HepG2 (cell line): ENCODE results near the gene SLC38A3. TPM values are rescaled to one million over a fixed set of nuclear protein-coding genes. Genes with fewer than 3 reads are reported as not detected.

ENCODE experiments used
- NONO ChIP-seq, 2 experiments: fragments of 450-650 bp in 1 of 2; sonication (generic) in 1 of 2; formaldehyde crosslinking in 1 of 2; IDR thresholded peaks in 1 of 2; conservative IDR thresholded peaks in 1 of 2; 2 replicates each; pipeline versions ENCODE4 v1.6.1 to v1.8.0; 2017 to 2022; ENCODE audit warnings: mild to moderate bottlenecking in 1 of 2, missing genetic modification reagents in 1 of 2, moderate library complexity in 1 of 2
- ZNF747 ChIP-seq: sonication (generic); formaldehyde crosslinking; IDR thresholded peaks from 2 replicates; pipeline ENCODE4 v1.8.1; 2023; ENCODE audit warnings: missing genetic modification reagents, mild to moderate bottlenecking, borderline replicate concordance
- polyA plus RNA-seq, 8 experiments: library from polyadenylated mRNA; depleted of rRNA in 3 of 8; stranded (reverse) in 7 of 8; unstranded in 1 of 8; fragments of >200 nt; fragmentation: Illumina TruSeq in 4 of 8; extraction: Trizol in 4 of 8; gene quantifications; 2 replicates each; pipeline versions ENCODE4 v1.2.1 to v1.2.3, GENCODE V29; 2011 to 2016; ENCODE audit warnings: low read depth in 4 of 8, missing spikeins in 1 of 8, mixed read lengths in 1 of 8; ENCODE audit not compliant: insufficient read depth in 1 of 8
- total RNA-seq, 5 experiments: library from RNA; depleted of rRNA; stranded (reverse); fragments of >200 nt; fragmentation: Illumina TruSeq; extraction: Trizol; gene quantifications; 2 replicates each; pipeline ENCODE4 v1.2.3, GENCODE V29; 2016; ENCODE audit warnings: low read depth in 1 of 5
- TF ChIP-seq, protein P1 (sequence below): fragments of 450-650 bp; IDR thresholded peaks from 2 replicates; pipeline ENCODE4 v1.6.1; 2016
- TF ChIP-seq, protein P2 (sequence below): sonication (generic); formaldehyde crosslinking; IDR thresholded peaks from 2 replicates; pipeline ENCODE4 v1.4.0; 2020; ENCODE audit warnings: missing genetic modification reagents, borderline replicate concordance
- TF ChIP-seq, protein P3 (sequence below): conservative IDR thresholded peaks from 2 replicates; pipeline ENCODE4 v1.6.1; 2018; ENCODE audit warnings: missing genetic modification reagents
- TF ChIP-seq, protein P4 (sequence below): sonication (generic); formaldehyde crosslinking; IDR thresholded peaks from 2 replicates; pipeline ENCODE4 v1.5.0; 2020; ENCODE audit warnings: mild to moderate bottlenecking, missing genetic modification reagents, moderate library complexity

Gene SLC38A3
- total and polyA plus RNA-seq, 2 of the 13 experiments (the other 11 are each of a cell fraction or from before 2014, with no cell fraction given): 29.8 to 164 TPM

DNA sequence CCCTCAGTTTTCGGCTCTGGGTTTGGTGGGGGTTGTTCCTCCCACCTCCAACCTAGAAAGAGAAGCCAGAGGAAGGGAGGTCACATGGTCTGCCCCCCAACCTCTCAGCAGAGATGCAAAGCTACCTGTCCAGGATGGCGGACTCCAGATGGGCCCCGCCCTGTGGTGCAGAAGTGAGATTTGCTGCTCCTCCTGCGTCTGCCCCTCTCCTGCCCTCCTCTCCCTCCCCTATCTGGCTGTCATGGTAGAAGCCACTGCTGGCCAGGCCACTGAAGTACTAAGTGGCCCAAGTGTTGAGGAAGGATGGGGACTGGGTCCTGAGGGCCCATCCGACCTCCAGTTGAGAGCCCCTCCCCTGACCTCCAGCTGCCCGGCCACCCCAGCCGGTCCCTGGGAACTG is 61.8 kb downstream of the SLC38A3 start (continued):
- TF ChIP-seq, protein P1, sequence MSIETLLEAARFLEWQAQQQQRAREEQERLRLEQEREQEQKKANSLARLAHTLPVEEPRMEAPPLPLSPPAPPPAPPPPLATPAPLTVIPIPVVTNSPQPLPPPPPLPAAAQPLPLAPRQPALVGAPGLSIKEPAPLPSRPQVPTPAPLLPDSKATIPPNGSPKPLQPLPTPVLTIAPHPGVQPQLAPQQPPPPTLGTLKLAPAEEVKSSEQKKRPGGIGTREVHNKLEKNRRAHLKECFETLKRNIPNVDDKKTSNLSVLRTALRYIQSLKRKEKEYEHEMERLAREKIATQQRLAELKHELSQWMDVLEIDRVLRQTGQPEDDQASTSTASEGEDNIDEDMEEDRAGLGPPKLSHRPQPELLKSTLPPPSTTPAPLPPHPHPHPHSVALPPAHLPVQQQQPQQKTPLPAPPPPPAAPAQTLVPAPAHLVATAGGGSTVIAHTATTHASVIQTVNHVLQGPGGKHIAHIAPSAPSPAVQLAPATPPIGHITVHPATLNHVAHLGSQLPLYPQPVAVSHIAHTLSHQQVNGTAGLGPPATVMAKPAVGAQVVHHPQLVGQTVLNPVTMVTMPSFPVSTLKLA: no peak
- TF ChIP-seq, protein P2, sequence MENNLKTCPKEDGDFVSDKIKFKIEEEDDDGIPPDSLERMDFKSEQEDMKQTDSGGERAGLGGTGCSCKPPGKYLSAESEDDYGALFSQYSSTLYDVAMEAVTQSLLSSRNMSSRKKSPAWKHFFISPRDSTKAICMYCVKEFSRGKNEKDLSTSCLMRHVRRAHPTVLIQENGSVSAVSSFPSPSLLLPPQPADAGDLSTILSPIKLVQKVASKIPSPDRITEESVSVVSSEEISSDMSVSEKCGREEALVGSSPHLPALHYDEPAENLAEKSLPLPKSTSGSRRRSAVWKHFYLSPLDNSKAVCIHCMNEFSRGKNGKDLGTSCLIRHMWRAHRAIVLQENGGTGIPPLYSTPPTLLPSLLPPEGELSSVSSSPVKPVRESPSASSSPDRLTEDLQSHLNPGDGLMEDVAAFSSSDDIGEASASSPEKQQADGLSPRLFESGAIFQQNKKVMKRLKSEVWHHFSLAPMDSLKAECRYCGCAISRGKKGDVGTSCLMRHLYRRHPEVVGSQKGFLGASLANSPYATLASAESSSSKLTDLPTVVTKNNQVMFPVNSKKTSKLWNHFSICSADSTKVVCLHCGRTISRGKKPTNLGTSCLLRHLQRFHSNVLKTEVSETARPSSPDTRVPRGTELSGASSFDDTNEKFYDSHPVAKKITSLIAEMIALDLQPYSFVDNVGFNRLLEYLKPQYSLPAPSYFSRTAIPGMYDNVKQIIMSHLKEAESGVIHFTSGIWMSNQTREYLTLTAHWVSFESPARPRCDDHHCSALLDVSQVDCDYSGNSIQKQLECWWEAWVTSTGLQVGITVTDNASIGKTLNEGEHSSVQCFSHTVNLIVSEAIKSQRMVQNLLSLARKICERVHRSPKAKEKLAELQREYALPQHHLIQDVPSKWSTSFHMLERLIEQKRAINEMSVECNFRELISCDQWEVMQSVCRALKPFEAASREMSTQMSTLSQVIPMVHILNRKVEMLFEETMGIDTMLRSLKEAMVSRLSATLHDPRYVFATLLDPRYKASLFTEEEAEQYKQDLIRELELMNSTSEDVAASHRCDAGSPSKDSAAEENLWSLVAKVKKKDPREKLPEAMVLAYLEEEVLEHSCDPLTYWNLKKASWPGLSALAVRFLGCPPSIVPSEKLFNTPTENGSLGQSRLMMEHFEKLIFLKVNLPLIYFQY (CRISPR knock-in tag): no peak
- TF ChIP-seq, protein P3, sequence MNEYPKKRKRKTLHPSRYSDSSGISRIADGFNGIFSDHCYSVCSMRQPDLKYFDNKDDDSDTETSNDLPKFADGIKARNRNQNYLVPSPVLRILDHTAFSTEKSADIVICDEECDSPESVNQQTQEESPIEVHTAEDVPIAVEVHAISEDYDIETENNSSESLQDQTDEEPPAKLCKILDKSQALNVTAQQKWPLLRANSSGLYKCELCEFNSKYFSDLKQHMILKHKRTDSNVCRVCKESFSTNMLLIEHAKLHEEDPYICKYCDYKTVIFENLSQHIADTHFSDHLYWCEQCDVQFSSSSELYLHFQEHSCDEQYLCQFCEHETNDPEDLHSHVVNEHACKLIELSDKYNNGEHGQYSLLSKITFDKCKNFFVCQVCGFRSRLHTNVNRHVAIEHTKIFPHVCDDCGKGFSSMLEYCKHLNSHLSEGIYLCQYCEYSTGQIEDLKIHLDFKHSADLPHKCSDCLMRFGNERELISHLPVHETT (CRISPR knock-in tag): no peak
- TF ChIP-seq, protein P4, sequence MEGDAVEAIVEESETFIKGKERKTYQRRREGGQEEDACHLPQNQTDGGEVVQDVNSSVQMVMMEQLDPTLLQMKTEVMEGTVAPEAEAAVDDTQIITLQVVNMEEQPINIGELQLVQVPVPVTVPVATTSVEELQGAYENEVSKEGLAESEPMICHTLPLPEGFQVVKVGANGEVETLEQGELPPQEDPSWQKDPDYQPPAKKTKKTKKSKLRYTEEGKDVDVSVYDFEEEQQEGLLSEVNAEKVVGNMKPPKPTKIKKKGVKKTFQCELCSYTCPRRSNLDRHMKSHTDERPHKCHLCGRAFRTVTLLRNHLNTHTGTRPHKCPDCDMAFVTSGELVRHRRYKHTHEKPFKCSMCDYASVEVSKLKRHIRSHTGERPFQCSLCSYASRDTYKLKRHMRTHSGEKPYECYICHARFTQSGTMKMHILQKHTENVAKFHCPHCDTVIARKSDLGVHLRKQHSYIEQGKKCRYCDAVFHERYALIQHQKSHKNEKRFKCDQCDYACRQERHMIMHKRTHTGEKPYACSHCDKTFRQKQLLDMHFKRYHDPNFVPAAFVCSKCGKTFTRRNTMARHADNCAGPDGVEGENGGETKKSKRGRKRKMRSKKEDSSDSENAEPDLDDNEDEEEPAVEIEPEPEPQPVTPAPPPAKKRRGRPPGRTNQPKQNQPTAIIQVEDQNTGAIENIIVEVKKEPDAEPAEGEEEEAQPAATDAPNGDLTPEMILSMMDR (CRISPR knock-in tag): no peak
- TF ChIP-seq ZNF747 (CRISPR knock-in tag): no peak
- TF ChIP-seq NONO (IDR thresholded peaks at IDR 0.05): no peak
- no peak for TF ChIP-seq NONO (CRISPR knock-in tag; conservative IDR thresholded peaks at IDR 0.05)
